Measurements from ENCODE around the gene TCF3. TPM values are rescaled to one million over a fixed set of nuclear protein-coding genes. Genes with fewer than 3 reads are reported as not detected.

The TCF3 gene
- polyA plus RNA-seq, 1 experiment = 51.7 TPM

GRCh38 chr19:1606138-1606651 is 46.2 kb downstream of the TCF3 start:
- H3K9me3 ChIP-seq (ENCODE audit: control insufficient read depth, insufficient read depth, low read length) = peaks cover 4% of the 10 kb centered on the region; the same call in 1 of the 2 replicates
- no peak for TF ChIP-seq CTCF (IDR thresholded peaks at IDR 0.05; ENCODE audit: low read depth, low read length)
- H3K27me3 ChIP-seq (ENCODE audit: control insufficient read depth, insufficient read depth, low read length) = no peaks in the 10 kb centered on the region
- peak overlapping the region; percentile 75 for H3K4me3 ChIP-seq (ENCODE audit: low read depth, low read length)
- no peak for DNase-seq (ENCODE audit: low read depth, low spot score)
- CTCF ChIA-PET = interaction anchor here (0.6 to 2.0 kb wide), 7 partner anchors 11 to 221 kb away, joined by 3 to 8 read pairs (median 3); no protein-coding TSS in a partner anchor
- POLR2A ChIA-PET = interaction anchor here (0.5 to 1.3 kb wide), 4 partner anchors 15 to 617 kb away, joined by 3 to 7 read pairs (median 5); partner anchors contain the start of gene TCF3
- peak overlapping the region; percentile 92 for H3K27ac ChIP-seq (ENCODE audit: low read depth, low read length)

DNA sequence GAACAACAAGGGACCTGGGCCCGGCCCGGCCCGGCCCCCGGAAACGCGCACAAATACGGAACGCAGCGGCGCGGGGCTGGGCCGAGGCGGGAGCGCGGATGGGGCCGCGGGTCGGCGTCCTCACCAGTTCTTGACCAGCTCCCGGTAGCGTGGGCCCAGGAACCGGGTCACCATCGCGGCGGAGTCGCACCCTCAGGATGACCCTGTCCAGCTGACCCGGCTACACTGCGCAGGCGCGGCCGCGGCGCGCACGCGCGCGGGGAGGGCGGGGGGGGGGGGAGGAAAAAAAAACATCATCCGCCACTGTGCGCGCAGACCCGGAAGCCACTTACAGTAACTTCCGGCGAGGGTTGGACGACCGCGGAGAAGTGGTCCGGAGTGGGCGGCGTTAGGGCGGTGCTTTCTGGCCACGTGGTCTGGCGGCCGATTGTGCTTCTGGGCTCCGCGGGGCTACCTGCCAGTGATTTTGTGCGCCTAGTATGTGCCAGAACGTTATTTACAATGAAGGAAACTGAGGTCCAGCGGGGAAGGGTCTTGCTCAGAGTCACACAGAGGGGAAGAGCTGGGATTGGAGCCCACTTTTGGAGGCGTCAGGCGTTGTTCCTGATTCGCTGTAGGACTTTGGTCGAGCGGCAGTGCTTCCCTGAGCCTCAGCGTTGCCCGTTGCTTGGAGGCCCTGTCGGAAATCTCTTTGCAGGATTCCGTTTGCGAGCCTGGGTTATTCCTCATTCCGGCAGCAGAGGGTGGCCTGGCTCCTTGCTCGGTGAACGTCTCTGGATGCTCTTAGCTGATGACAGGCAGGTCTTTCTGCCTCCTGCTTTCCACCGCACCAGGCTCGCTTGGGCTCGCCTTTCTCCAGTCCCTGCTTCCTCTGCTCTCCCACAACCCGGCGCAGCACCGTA is 46.9 kb downstream of the TCF3 start, which contains the start of gene UQCR11:
UQCR11 (minus strand) TSS at position 227 of the 902 bp plus-strand sequence; CDS start at position 174, 53 bp downstream.
- Histone ChIP-seq H3K27ac (ENCODE audit: low read depth, low read length) (peak within 1 kb of the TSS; percentile 92), H3K9me3 (ENCODE audit: control insufficient read depth, insufficient read depth, low read length) (peaks cover 4% of the 10 kb centered on the region; the same call in 1 of the 2 replicates), H3K4me3 (ENCODE audit: low read depth, low read length) (peak within 1 kb of the TSS; percentile 97), H3K27me3 (ENCODE audit: control insufficient read depth, insufficient read depth, low read length) (no peaks in the 10 kb centered on the region)
- ChIA-PET CTCF (interaction anchor here (0.6 to 2.0 kb wide), 7 partner anchors 11 to 222 kb away, joined by 3 to 8 read pairs (median 3); no protein-coding TSS in a partner anchor), POLR2A (interaction anchor here (0.5 to 1.3 kb wide), 7 partner anchors 14 to 851 kb away, joined by 3 to 7 read pairs (median 4); partner anchors contain the start of genes LMNB2 and TCF3)
- peak; percentile 63 for TF ChIP-seq CTCF (IDR thresholded peaks at IDR 0.05; ENCODE audit: low read depth, low read length)
- peak; percentile 92 for DNase-seq (ENCODE audit: low read depth, low spot score)

DNA sequence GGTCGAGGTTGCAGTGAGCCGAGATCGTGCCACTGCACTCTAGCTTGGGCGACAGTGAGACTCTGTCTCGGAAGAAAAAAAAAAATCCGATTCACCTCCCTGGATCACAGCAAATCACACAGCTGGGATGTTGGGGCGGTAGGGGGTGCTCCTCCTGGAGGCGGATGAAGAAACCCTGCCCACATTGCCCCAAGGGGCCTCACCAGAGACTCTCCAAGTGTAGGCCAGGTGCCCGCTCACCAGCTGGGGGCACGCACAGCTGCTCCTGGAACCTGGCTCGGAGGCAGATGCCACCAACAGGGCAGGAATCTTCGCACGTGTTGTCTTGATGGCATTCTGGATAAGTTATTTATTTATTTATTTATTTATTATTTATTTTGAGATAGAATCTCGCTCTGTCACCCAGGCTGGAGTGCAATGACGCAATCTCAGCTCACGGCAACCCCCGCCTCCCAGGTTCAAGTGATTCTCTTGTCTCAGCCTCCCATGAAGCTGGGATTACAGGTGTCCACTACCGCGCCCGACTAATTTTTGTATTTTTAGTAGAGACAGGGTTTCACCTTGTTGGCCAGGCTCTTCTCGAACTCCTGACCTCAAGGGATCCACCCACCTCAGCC is 50.2 kb downstream of the TCF3 start:
- ChIA-PET POLR2A (interaction anchor here (1.1 kb wide), 1 partner anchor 9 kb away, joined by 3 read pairs; the partner anchor contains the start of gene MBD3), CTCF (interaction anchor here (0.6 kb wide), 1 partner anchor 1349 kb away, joined by 3 read pairs; no protein-coding TSS in a partner anchor)
- Histone ChIP-seq H3K27ac (ENCODE audit: low read depth, low read length) (no peak overlapping the region), H3K27me3 (ENCODE audit: control insufficient read depth, insufficient read depth, low read length) (no peaks in the 10 kb centered on the region), H3K9me3 (ENCODE audit: control insufficient read depth, insufficient read depth, low read length) (peaks cover 4% of the 10 kb centered on the region; the same call in 1 of the 2 replicates), H3K4me3 (ENCODE audit: low read depth, low read length) (no peak overlapping the region)
- TF ChIP-seq CTCF (IDR thresholded peaks at IDR 0.05; ENCODE audit: low read depth, low read length) = no peak
- DNase-seq (ENCODE audit: low read depth, low spot score) = no peak

DNA sequence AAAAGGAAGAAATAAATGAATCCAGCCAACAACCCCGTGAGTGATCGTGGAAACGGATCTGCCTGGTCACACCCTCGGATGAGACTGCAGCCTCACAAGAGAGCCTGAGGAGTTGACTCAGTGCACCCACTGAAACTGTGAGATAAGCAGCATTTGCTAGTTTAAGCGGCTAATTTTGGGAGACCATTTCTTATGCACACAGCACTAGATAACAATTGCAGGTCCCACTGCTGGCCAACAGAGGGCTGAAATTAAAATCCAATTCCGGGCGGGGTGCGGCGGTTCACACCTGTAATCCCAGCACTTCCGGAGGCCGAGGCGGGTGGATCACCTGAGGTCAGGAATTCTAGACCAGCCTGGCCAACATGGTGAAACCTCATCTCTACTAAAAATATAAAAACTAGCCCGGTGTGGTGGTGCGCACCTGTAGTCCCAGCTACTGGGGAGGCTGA is 50.8 kb downstream of the TCF3 start:
- ChIA-PET CTCF (interaction anchor here (0.6 kb wide), 1 partner anchor 1350 kb away, joined by 3 read pairs; no protein-coding TSS in a partner anchor), POLR2A (interaction anchor here (1.1 kb wide), 1 partner anchor 9 kb away, joined by 3 read pairs; the partner anchor contains the start of gene MBD3)
- Histone ChIP-seq H3K9me3 (ENCODE audit: control insufficient read depth, insufficient read depth, low read length) (peaks cover 4% of the 10 kb centered on the region; the same call in 1 of the 2 replicates), H3K4me3 (ENCODE audit: low read depth, low read length) (no peak overlapping the region), H3K27ac (ENCODE audit: low read depth, low read length) (no peak overlapping the region), H3K27me3 (ENCODE audit: control insufficient read depth, insufficient read depth, low read length) (no peaks in the 10 kb centered on the region)
- peak; percentile 17; the same call in 1 of the 2 replicates for TF ChIP-seq CTCF (IDR thresholded peaks at IDR 0.05; ENCODE audit: low read depth, low read length)
- no peak for DNase-seq (ENCODE audit: low read depth, low spot score)

Data from AG04450 (cell line).